Subcutaneous abdominal adipose tissue (tissue), 5 donors: ENCODE measurements around the gene NTSR1.

Experiments used
- H3K27ac ChIP-seq: one replicate; pipeline ENCODE4 v1.7.0; 2013; ENCODE audit warnings: low read depth, mild to moderate bottlenecking, inconsistent platforms, low read length, moderate library complexity
- H3K27me3 ChIP-seq, 5 donors: one replicate each; pipeline ENCODE4 v1.7.0; 2013; ENCODE audit warnings: low read length in 5 of 5, inconsistent platforms in 1 of 5; ENCODE audit not compliant: control insufficient read depth in 5 of 5, insufficient read depth in 4 of 5
- H3K36me3 ChIP-seq, 5 donors: one replicate each; pipeline ENCODE4 v1.7.0; 2013; ENCODE audit warnings: low read length in 5 of 5; ENCODE audit not compliant: control insufficient read depth in 5 of 5, insufficient read depth in 5 of 5
- H3K4me1 ChIP-seq, 5 donors: one replicate each; pipeline ENCODE4 v1.7.0; 2013; ENCODE audit warnings: low read length in 5 of 5, mild to moderate bottlenecking in 3 of 5, moderate library complexity in 1 of 5; ENCODE audit not compliant: control insufficient read depth in 5 of 5, insufficient read depth in 5 of 5
- H3K4me3 ChIP-seq, 5 donors: one replicate each; pipeline ENCODE4 v1.7.0; 2013; ENCODE audit warnings: low read length in 5 of 5, low read depth in 1 of 5
- H3K9ac ChIP-seq, 5 donors: one replicate each; pipeline ENCODE4 v1.7.0; 2013; ENCODE audit warnings: low read length in 5 of 5, mild to moderate bottlenecking in 4 of 5, moderate library complexity in 3 of 5
- H3K9me3 ChIP-seq, 5 donors: one replicate each; pipeline ENCODE4 v1.7.0; 2013; ENCODE audit warnings: low read length in 5 of 5; ENCODE audit not compliant: control insufficient read depth in 5 of 5
- donor health status: healthy.
- donor health status: healthy.
- donor health status: healthy.
- donor health status: healthy.
- donor health status: healthy.

Gene NTSR1

DNA sequence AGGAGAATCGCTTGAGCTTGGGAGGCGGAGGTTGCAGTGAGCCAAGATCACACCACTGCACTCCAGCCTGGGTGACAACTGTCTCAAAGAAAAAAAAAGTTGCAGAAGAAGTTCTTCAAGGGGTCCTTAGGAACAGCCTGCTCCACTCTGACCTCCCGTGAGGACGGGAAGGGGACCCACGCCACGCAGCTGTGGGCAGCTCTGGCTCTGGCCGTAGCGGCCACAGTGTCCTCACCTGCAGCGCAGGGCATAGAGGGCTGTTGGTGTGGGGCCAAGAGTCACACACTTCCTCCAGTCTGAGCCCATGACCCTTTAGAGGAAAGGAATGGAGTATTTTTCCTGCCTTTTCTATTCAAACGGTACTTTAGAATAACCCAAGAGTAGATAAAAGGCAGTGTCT, 5.4 kb downstream of the NTSR1 start:
- H3K36me3 ChIP-seq = no peaks in the 10 kb centered on the region
- H3K4me1 ChIP-seq = no peaks in the 10 kb centered on the region
- H3K9ac ChIP-seq = no peak overlapping the region
- H3K27ac ChIP-seq = no peak overlapping the region
- H3K9me3 ChIP-seq = peaks cover 0 to 7% (median 0%) of the 10 kb centered on the region in 5 donors
- H3K27me3 ChIP-seq = peaks cover 24 to 63% (median 51%) of the 10 kb centered on the region in 5 donors
- no peak overlapping the region for H3K4me3 ChIP-seq

DNA sequence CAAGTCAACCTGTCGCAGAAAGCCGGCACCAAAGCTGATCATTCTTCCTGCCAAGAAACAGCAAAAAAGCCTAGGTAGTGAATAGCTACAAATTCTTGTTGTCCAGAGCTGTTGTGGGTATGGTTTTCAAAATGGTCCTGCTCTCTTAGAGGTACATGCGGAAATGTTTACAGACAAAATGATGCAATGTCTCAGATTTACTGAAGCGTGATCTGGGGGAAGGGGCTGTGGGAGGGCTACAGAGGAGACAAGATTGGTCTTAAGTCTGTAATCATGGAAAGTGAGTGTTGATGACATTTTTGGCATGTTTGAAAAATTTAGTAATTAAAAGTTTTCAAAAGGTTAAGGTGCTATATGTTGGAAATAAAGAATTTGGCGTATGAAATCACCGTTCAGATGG, 6.2 kb downstream of the NTSR1 start:
- H3K27me3 ChIP-seq = peaks cover 23 to 55% (median 43%) of the 10 kb centered on the region in 5 donors
- H3K36me3 ChIP-seq = no peaks in the 10 kb centered on the region
- no peak overlapping the region for H3K4me3 ChIP-seq
- H3K27ac ChIP-seq = no peak overlapping the region
- H3K4me1 ChIP-seq = no peaks in the 10 kb centered on the region
- peaks cover 0 to 7% (median 0%) of the 10 kb centered on the region in 5 donors for H3K9me3 ChIP-seq
- no peak overlapping the region for H3K9ac ChIP-seq

DNA sequence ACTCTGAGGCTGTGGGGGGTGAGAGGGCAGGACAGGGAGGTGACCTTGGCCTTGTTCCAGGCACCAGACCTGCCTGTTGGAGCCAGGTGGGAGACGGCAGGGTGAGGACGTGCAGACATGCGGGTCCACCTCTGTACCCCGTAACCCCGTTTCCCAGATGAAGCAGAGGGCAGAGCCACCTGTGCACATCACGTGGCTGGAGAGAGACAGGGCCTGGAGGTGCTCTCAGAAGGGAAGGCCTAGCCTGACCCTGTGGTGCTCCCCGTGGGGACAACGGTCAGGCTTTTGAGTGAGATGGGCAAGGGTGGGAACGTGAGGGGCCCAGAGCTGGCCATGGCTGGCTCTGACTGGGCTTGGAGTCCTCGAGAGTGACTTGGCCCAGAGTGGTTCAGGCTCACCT, 6.6 kb downstream of the NTSR1 start:
- H3K36me3 ChIP-seq = no peaks in the 10 kb centered on the region
- H3K4me3 ChIP-seq = no peak overlapping the region
- peaks cover 19 to 51% (median 39%) of the 10 kb centered on the region in 5 donors for H3K27me3 ChIP-seq
- H3K9me3 ChIP-seq = peaks cover 0 to 9% (median 0%) of the 10 kb centered on the region in 5 donors
- H3K9ac ChIP-seq = no peak overlapping the region
- no peak overlapping the region for H3K27ac ChIP-seq
- H3K4me1 ChIP-seq = no peaks in the 10 kb centered on the region

DNA sequence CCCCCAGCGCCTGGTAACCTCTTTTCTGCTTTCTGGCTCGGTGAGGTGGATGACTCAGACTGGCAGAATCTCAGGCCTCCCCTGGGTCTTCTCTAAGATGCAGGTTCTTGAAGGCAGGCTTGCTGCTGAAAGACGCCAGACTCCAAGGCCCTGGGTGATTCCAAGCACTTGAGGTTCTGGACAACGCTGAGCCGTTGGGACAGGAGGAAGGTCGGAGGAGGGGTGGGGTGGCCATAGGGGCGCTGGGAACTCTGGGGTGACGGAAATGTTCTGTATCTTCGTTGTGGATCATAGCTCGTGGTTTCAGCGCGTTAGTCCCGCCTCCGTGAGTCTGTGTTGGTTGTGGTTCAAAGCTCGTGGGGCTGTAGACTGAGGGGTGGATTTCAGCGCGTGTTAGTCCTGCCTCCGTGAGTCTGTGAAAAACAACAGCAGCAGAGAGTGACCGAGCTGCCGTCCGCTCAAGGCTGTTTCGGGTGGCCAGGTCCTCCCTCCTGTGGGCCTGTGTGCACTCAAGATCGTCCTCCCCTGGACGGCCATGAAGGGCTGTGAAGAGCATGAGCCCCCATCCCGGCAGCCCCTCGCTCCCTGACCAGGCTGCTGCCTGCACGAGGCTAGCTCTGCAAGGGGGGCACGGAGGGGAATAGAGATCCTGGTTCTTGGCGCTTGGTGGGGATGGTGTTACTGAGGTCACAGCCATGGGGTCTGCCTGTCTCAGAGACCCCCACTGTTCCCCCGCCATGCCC, 7.7 kb downstream of the NTSR1 start:
- no peak overlapping the region for H3K4me3 ChIP-seq
- H3K9ac ChIP-seq = no peak overlapping the region
- peaks cover 0 to 11% (median 6%) of the 10 kb centered on the region in 5 donors for H3K9me3 ChIP-seq
- H3K27me3 ChIP-seq = peaks cover 16 to 40% (median 28%) of the 10 kb centered on the region in 5 donors
- H3K4me1 ChIP-seq = no peaks in the 10 kb centered on the region
- H3K36me3 ChIP-seq = no peaks in the 10 kb centered on the region
- no peak overlapping the region for H3K27ac ChIP-seq

DNA sequence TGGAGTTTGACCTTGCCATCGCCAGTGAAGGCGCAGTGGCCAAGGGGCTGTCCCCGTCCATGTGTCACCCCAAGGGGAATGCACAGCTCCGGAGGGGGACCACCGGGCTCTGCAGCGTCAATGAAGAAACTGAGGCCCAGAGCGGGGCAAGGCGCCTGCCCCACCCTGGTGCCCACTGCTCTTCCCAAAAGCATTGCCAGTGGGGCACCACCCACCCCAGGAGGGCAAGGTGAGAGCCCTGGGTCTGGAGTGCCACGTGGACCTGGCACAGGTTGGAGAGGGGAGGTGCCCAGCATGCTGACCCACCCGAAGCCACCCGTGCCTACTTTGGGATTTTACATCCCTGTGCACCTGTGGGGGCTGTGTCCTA, 8.3 kb downstream of the NTSR1 start:
- Histone ChIP-seq H3K9me3 (peaks cover 0 to 16% (median 11%) of the 10 kb centered on the region in 5 donors), H3K27me3 (peaks cover 16 to 37% (median 27%) of the 10 kb centered on the region in 5 donors), H3K4me1 (no peaks in the 10 kb centered on the region), H3K4me3 (no peak overlapping the region), H3K9ac (no peak overlapping the region), H3K27ac (no peak overlapping the region), H3K36me3 (no peaks in the 10 kb centered on the region)

DNA sequence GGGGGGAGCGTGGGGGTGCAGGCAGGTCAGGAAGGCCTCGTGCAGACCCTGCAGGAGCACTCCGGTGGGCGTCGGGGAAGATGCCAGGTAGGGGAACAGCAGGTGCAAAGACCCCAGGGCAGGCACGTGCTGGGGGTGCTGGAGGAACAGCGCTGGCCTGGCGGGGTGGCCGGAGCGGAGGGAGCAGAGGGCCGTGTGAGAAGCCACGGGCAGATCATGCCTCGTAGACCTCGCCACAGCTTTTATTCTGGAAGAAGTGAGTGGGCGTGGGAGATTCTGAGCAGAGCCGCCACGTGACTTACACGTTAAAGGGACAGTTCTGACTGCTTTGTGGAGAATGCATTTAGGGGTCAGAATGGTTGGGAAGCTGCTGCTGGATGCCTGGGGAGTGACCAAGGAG, 9.3 kb downstream of the NTSR1 start:
- no peak overlapping the region for H3K4me3 ChIP-seq
- H3K27ac ChIP-seq = no peak overlapping the region
- H3K9ac ChIP-seq = no peak overlapping the region
- no peaks in the 10 kb centered on the region for H3K36me3 ChIP-seq
- peaks cover 23 to 37% (median 32%) of the 10 kb centered on the region in 5 donors for H3K27me3 ChIP-seq
- H3K9me3 ChIP-seq = peaks cover 2 to 17% (median 14%) of the 10 kb centered on the region in 5 donors
- no peaks in the 10 kb centered on the region for H3K4me1 ChIP-seq

DNA sequence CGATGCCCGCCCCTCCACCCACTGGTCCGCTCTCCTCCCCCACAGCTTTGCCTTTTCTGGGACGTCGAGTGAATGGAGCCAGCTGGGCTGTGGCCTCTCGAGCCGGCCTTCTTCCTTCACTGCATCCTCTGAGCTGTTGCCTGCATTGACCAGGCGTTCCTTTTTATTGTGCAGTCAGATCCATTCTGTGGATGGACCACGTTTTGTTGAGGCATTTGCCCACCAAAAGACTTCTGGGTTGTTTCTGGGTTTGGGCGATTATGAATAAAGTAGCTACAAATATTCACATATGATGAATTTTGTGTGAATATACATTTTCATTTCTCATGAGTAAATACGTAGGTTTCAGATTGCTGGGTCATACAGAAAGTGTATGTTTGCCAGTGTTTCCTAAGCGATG, 9.9 kb downstream of the NTSR1 start:
- no peak overlapping the region for H3K4me3 ChIP-seq
- H3K36me3 ChIP-seq = no peaks in the 10 kb centered on the region
- H3K27ac ChIP-seq = no peak overlapping the region
- no peak overlapping the region for H3K9ac ChIP-seq
- peaks cover 2 to 17% (median 14%) of the 10 kb centered on the region in 5 donors for H3K9me3 ChIP-seq
- no peaks in the 10 kb centered on the region for H3K4me1 ChIP-seq
- H3K27me3 ChIP-seq = peaks cover 28 to 42% (median 35%) of the 10 kb centered on the region in 5 donors

DNA sequence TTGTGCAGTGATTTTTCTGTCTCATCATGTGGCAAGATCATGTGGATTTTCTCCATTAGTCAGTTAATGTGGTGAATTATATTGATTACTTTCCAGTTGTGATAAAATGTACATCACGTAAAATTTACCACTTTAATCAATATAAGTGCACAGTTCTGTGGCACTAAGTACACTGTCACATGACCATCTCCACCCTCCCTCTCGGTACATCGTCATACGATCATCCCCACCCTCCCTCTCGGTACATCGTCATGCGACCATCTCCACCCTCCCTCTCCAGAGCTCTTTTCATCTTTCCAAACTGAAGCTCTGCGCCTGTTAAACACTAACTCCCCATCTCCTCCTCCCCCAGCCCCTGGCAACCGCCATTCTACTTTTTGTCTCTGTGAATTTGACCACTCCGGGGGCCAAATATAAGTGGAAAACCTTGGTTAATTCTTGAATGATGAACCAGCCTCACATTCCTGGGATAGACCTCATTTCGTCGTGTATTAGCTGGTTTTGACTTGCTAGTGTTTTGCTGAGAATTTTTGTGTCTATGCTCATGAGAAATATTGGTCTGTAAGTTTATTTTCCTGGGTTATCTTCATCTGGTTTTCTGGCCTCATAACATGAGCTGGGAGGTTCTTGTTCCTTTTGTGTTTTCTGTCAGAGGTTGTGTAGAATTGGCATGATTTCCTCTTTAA, 10.8 kb downstream of the NTSR1 start:
- peaks cover 33 to 50% (median 42%) of the 10 kb centered on the region in 5 donors for H3K27me3 ChIP-seq
- H3K4me1 ChIP-seq = no peaks in the 10 kb centered on the region

DNA sequence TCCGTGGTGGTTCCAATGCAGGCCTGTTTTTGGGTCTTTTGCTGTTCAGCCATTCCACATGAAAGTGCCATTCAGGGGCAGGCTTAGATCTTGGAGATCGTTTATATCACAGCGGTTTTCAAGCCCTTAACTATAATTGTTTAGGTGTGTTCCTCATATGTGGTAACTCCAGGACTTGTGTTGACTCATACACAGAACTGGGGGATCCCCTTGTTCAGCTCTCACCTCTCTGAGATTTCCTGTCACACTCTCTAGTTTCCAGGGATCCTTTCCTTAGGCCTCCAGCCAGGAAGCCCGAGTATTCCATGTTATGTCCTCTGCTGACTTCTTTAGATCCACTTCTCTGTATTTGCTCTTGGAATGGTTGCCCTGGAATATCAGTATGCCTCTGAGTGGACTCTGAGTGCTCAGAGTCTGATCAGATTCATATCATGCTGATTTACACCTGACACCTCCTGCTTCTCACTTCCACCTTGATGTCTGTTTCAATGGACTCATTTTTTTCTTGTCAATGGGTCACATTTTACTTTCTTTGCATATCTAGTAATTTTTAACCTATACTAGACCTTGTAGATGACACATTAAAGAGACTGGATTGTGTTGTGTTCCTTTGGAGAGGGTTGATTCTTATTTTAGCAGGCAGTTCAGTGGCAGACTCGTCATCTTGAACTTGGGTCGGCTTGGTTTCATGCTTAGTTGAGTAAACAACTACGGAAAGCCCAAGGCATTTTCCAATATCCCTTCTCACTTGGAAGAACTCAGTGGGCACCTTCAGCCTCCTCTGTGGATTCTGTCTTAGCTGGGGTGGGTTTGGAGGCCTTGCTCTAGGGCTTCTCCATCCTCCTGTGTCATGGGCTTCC, 13.1 kb downstream of the NTSR1 start:
- Histone ChIP-seq H3K27ac (no peak overlapping the region), H3K9me3 (peaks cover 2 to 17% (median 10%) of the 10 kb centered on the region in 5 donors), H3K27me3 (peaks cover 42 to 56% (median 52%) of the 10 kb centered on the region in 5 donors), H3K4me1 (no peaks in the 10 kb centered on the region), H3K36me3 (no peaks in the 10 kb centered on the region), H3K9ac (no peak overlapping the region), H3K4me3 (no peak overlapping the region)

More for the DNA sequence above, 10.8 kb downstream of the NTSR1 start:
- no peaks in the 10 kb centered on the region for H3K36me3 ChIP-seq
- no peak overlapping the region for H3K27ac ChIP-seq
- no peak overlapping the region for H3K4me3 ChIP-seq
- H3K9ac ChIP-seq = no peak overlapping the region
- H3K9me3 ChIP-seq = peaks cover 2 to 17% (median 10%) of the 10 kb centered on the region in 5 donors
